HG03039 (cell line): ENCODE measurements around the gene WWOX.

Experiments
- ATAC-seq: cut with Tn5 transposase; IDR thresholded peaks from one replicate; pipeline ENCODE4 v1.9.1; 2021; ENCODE audit warnings: mild to moderate bottlenecking, moderate library complexity; ENCODE audit not compliant: unreplicated experiment

The WWOX gene

GRCh38 chr16:78430281-78430680 is 330.8 kb downstream of the WWOX start:
- ATAC-seq = no peak

GRCh38 chr16:78431004-78431670 is 331.7 kb downstream of the WWOX start:
- no peak for ATAC-seq

- no peak for ATAC-seq
These were observed 332.2 kb downstream of the WWOX start for GRCh38 chr16:78431701-78432100.

GRCh38 chr16:78432451-78432850 is 333.0 kb downstream of the WWOX start:
- ATAC-seq = no peak

- ATAC-seq = no peak
These were observed 333.7 kb downstream of the WWOX start for GRCh38 chr16:78433116-78433515.

- ATAC-seq = no peak
These were observed 334.9 kb downstream of the WWOX start for GRCh38 chr16:78434401-78434800.

GRCh38 chr16:78435260-78435659 is 335.8 kb downstream of the WWOX start:
- ATAC-seq = no peak

GRCh38 chr16:78436023-78436422 is 336.6 kb downstream of the WWOX start:
- ATAC-seq = no peak

GRCh38 chr16:78436846-78437245 is 337.4 kb downstream of the WWOX start:
- no peak for ATAC-seq

- no peak for ATAC-seq
These were observed 338.0 kb downstream of the WWOX start for GRCh38 chr16:78437352-78437968.

- ATAC-seq = no peak
These were observed 338.8 kb downstream of the WWOX start for GRCh38 chr16:78438219-78438618.

- ATAC-seq = no peak
These were observed 339.2 kb downstream of the WWOX start for GRCh38 chr16:78438632-78439031.

GRCh38 chr16:78439646-78440045 is 340.2 kb downstream of the WWOX start:
- ATAC-seq = no peak

- ATAC-seq = no peak
These were observed 341.8 kb downstream of the WWOX start for GRCh38 chr16:78441298-78441697.

- no peak for ATAC-seq
These were observed 344.3 kb downstream of the WWOX start for GRCh38 chr16:78443542-78444364.

- ATAC-seq = no peak
These were observed 346.4 kb downstream of the WWOX start for GRCh38 chr16:78445818-78446217.

- ATAC-seq = no peak
These were observed 347.0 kb downstream of the WWOX start for GRCh38 chr16:78446486-78446885.

- ATAC-seq = no peak
These were observed 347.6 kb downstream of the WWOX start for GRCh38 chr16:78446992-78447563.

GRCh38 chr16:78448658-78449271 is 349.3 kb downstream of the WWOX start:
- no peak for ATAC-seq

- ATAC-seq = no peak
These were observed 350.8 kb downstream of the WWOX start for GRCh38 chr16:78450255-78450654.

- no peak for ATAC-seq
These were observed 352.6 kb downstream of the WWOX start for GRCh38 chr16:78452025-78452555.
